Activated B cell treated with CpG ODN at 0.5 μM for 24 hours (primary cell): ENCODE data around the gene SAA4. TPM values are rescaled to one million over a fixed set of nuclear protein-coding genes. Genes with fewer than 3 reads are reported as not detected.

Experiments used
- ATAC-seq: fragments of 200-7000 bp; cut with Tn5 transposase; one replicate; pipeline ENCODE4 v1.10.0; 2021; ENCODE audit warnings: low read depth, mild to moderate bottlenecking, moderate library complexity
- CTCF ChIA-PET: fragments of 350-600 bp; sonication (Branson Sonifier 250); formaldehyde crosslinking; loops from one replicate; lab custom pipeline; 2021; ENCODE audit warnings: antibody characterized with exemption; lab: Charles Lee
- POLR2A ChIA-PET: fragments of 350-600 bp; sonication (Branson Sonifier 250); formaldehyde crosslinking; loops from one replicate; lab custom pipeline; 2021; ENCODE audit warnings: antibody characterized with exemption; lab: Charles Lee
- DNase-seq: peaks from one replicate; pipeline ENCODE4 v3.0.0; 2022
- H3K27ac Mint-ChIP-seq: one replicate; pipeline ENCODE4 v1.8.0; 2020; ENCODE audit warnings: mixed read lengths
- H3K27me3 Mint-ChIP-seq: one replicate; pipeline ENCODE4 v1.8.0; 2021; ENCODE audit warnings: mixed read lengths
- H3K36me3 Mint-ChIP-seq: one replicate; pipeline ENCODE4 v1.8.0; 2021; ENCODE audit warnings: low read depth, mixed read lengths
- H3K4me1 Mint-ChIP-seq: one replicate; pipeline ENCODE4 v1.8.0; 2021; ENCODE audit warnings: mixed read lengths
- H3K4me3 Mint-ChIP-seq: one replicate; pipeline ENCODE4 v1.8.0; 2020; ENCODE audit warnings: mild to moderate bottlenecking, mixed read lengths
- H3K9me3 Mint-ChIP-seq: one replicate; pipeline ENCODE4 v1.8.0; 2020; ENCODE audit warnings: mixed read lengths
- CTCF ChIP-seq: fragments of 200-600 bp; IDR thresholded peaks from one replicate; pipeline ENCODE4 v1.8.0; 2022; ENCODE audit warnings: antibody characterized with exemption, mild to moderate bottlenecking
- intact Hi-C: fragments of 100-400 bp; cut with micrococcal nuclease; formaldehyde crosslinking; loops from one replicate; pipeline ENCODE4 v1.15.1; 2024
- total RNA-seq: library from RNA; stranded (reverse); gene quantifications from 2 replicates; pipeline ENCODE4 v1.2.3, GENCODE V29; 2022

Gene SAA4
- total RNA-seq, 1 donor from 2014 or later = not detected

GRCh38 chr11:18188796-18189195 lies 47.8 kb downstream of the SAA4 start:
- ChIA-PET POLR2A (no interaction called here), CTCF (no interaction called here)
- intact Hi-C loops = no loop called here
- H3K27me3 Mint-ChIP-seq = peaks cover 22% of the 10 kb centered on the region
- no peak overlapping the region for H3K4me3 Mint-ChIP-seq
- no peak for TF ChIP-seq CTCF
- no peaks in the 10 kb centered on the region for H3K9me3 Mint-ChIP-seq
- H3K4me1 Mint-ChIP-seq = no peaks in the 10 kb centered on the region
- H3K36me3 Mint-ChIP-seq = no peaks in the 10 kb centered on the region
- ATAC-seq (no peak), DNase-seq (no peak)
- H3K27ac Mint-ChIP-seq = no peak overlapping the region

Other genes with a start within 250 kb of the SAA4 start
- 38.4 and 47.4 TPM in 2 replicates for gene SERGEF, start 223.8 kb downstream of the SAA4 start, total RNA-seq
- 1.2 and 1.4 TPM in 2 replicates for gene TPH1, start 190.5 kb downstream of the SAA4 start, total RNA-seq
- 34.4 and 39.7 TPM in 2 replicates for gene SAAL1, start 130.7 kb downstream of the SAA4 start, total RNA-seq
- gene MRGPRX3, start 104.2 kb downstream of the SAA4 start, total RNA-seq = not detected in 2 replicates
- gene MRGPRX4, start 64.0 kb downstream of the SAA4 start, total RNA-seq = not detected in 2 replicates
- 0.35 TPM in 1 of 2 replicates, not detected in the other for gene SAA2, start 11.9 kb upstream of the SAA4 start, total RNA-seq
- not detected in 2 replicates for gene SAA1, start 29.5 kb upstream of the SAA4 start, total RNA-seq
- 42.6 and 51.0 TPM in 2 replicates for gene HPS5, start 85.3 kb upstream of the SAA4 start, total RNA-seq
- gene GTF2H1, start 85.8 kb upstream of the SAA4 start, total RNA-seq = 60.3 and 71.5 TPM in 2 replicates
- 282 and 287 TPM in 2 replicates for gene LDHA, start 157.8 kb upstream of the SAA4 start, total RNA-seq
- not detected in 2 replicates for gene LDHC, start 175.5 kb upstream of the SAA4 start, total RNA-seq
- not detected in 2 replicates for gene LDHAL6A, start 219.1 kb upstream of the SAA4 start, total RNA-seq